Measurements from ENCODE around the gene LSP1. TPM values are rescaled to one million over a fixed set of nuclear protein-coding genes. Genes with fewer than 3 reads are reported as not detected.

The LSP1 gene
- total and polyA plus RNA-seq, 2 of the 4 experiments (the other 2 are of a cell fraction), result not detected

DNA sequence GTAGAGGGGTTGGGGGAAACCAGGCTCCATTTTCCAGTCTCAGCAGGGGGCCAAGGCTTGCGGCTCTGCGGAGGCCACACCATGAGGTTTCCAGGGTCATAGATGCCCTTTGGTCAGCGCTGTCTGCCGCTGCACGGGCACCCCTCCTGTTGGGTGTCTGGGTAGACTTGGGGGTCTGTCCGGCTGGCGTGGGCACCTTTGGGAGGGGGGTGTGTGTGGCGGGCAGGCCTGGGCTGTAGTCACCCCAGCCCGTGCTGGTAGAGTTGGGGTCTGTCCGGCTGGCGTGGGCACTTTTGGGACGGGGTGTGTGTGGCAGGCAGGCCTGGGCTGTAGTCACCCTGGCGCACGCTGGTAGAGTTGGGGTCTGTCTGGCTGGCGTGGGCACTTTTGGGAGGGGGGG, 18.6 kb downstream of the LSP1 start:
- Histone ChIP-seq H3K14ac (replicated peaks; ENCODE audit: low read depth, low read length) (no peak overlapping the region), H2BK20ac (ENCODE audit: low read depth, low read length) (no peak overlapping the region), H2AFZ (replicated peaks; ENCODE audit: low read length, poor library complexity) (no peak overlapping the region), H3K4me1 (ENCODE audit: control insufficient read depth, insufficient read depth, low read length) (peaks cover 1% of the 10 kb centered on the region; the same call in 1 of the 2 replicates), H4K91ac (ENCODE audit: insufficient read depth, low read depth, low read length) (no peak overlapping the region), H3K36me3 (ENCODE audit: control insufficient read depth, insufficient read depth, low read length) (no peaks in the 10 kb centered on the region), H2AK9ac (replicated peaks; ENCODE audit: low read depth, low read length, poor library complexity) (no peak overlapping the region), H3K27ac (ENCODE audit: insufficient read depth, low read length) (no peak overlapping the region), H3K9me1 (ENCODE audit: insufficient read depth, low read length) (no peaks in the 10 kb centered on the region), H3K23ac (ENCODE audit: low read depth, low read length) (no peak overlapping the region), H3K18ac (ENCODE audit: low read depth, low read length) (no peak overlapping the region), H4K5ac (ENCODE audit: low read depth, low read length) (no peak overlapping the region), H2BK5ac (ENCODE audit: low read depth, low read length, poor library complexity, severe bottlenecking) (no peak overlapping the region), H2BK15ac (ENCODE audit: low read depth, low read length) (no peak overlapping the region), H3K9me3 (ENCODE audit: control insufficient read depth, insufficient read depth, low read length) (no peaks in the 10 kb centered on the region), H3K4me2 (ENCODE audit: low read depth, low read length) (no peak overlapping the region), H3K79me1 (ENCODE audit: low read depth in 1 of 2, low read length in 2 of 2) (no peaks in the 10 kb centered on the region), H4K8ac (ENCODE audit: low read depth in 2 of 2, low read length in 2 of 2) (no peak overlapping the region), H3K27me3 (ENCODE audit: control insufficient read depth, insufficient read depth, low read length) (peaks cover 22% of the 10 kb centered on the region; the same call in 1 of the 2 replicates), H3K9ac (ENCODE audit: low read depth, low read length) (no peak overlapping the region), H2BK120ac (ENCODE audit: low read depth, low read length) (no peak overlapping the region), H3K4ac (ENCODE audit: low read depth, low read length) (no peak overlapping the region), H3K4me3 (ENCODE audit: insufficient read depth, low read depth, low read length) (no peak overlapping the region), H2AK5ac (ENCODE audit: low read depth, low read length) (no peak overlapping the region), H4K20me1 (ENCODE audit: insufficient read depth, low read length) (no peaks in the 10 kb centered on the region), H3K56ac (ENCODE audit: extremely low read depth, insufficient read depth, low read length) (no peak overlapping the region)
- BruUV-seq (replicated peaks), result no TSS peak
- ATAC-seq (ENCODE audit: low read depth), result no peak
- POLR2A ChIA-PET (ENCODE audit: unreplicated experiment), result no interaction called here
- CTCF ChIA-PET, result no interaction called here
- intact Hi-C loops (cut with micrococcal nuclease), result no loop called here
- in situ Hi-C loops (cut with MboI; ENCODE audit: low sequenced_read_pairs), result no loop called here
- dilution Hi-C loops (cut with HindIII; ENCODE audit: low sequenced_read_pairs, unreplicated experiment), result no loop called here
- DNase-seq, result no peak
- no CpG with 5 or more reads among the region's 15 CpGs for WGBS, 2 experiments (ENCODE audit: extremely low coverage in 2 of 2, insufficient read length in 1 of 2)
- TF ChIP-seq SMC3 (IDR thresholded peaks at IDR 0.05; ENCODE audit: low read depth, low read length) (no peak), RAD21 (IDR thresholded peaks at IDR 0.05; ENCODE audit: low read length) (no peak), BHLHE40 (IDR thresholded peaks at IDR 0.05; ENCODE audit: low read depth, low read length) (no peak)
